K562 (cell line): ENCODE results near the gene FOXL3. TPM values are rescaled to one million over a fixed set of nuclear protein-coding genes. Genes with fewer than 3 reads are reported as not detected.

Experiments used
- ATAC-seq: fragments of 200-7000 bp; cut with Tn5 transposase; 3 replicates; pipeline ENCODE4 v1.9.1; 2020; ENCODE audit warnings: moderate library complexity
- BruUV-seq: library from RNA; stranded (reverse); fragments of 400-500 nt; replicated peaks from 2 replicates; lab custom pipeline; 2021; lab: Mats Ljungman, UMichigan
- CTCF ChIA-PET: fragments of 300-600 bp; formaldehyde crosslinking; extraction: SDS; loops from one replicate; lab custom pipeline; 2021; ENCODE audit warnings: low intra/inter-chr PET ratio; lab: Yijun Ruan, JAX
- POLR2A ChIA-PET: fragments of 300-600, 350-650 bp; sonication (Branson Sonifier 250); formaldehyde crosslinking; extraction: SDS; loops from one replicate; lab custom pipeline; 2021; ENCODE audit warnings: antibody characterized with exemption, inconsistent platforms; lab: Yijun Ruan, JAX
- DNase-seq, 4 experiments: peaks; one replicate each; pipeline versions ENCODE4 v3.0.0 to v3.0.0-alpha.2; 2011 to 2018; ENCODE audit warnings: low spot score in 3 of 4, mixed read lengths in 3 of 4; ENCODE audit errors: extremely low read depth in 1 of 4
- FAIRE-seq: peaks from 2 replicates; lab custom pipeline; 2011; peaks lifted over from hg19 to GRCh38; lab: Jason Lieb, UNC
- H2AFZ ChIP-seq: 2 replicates; pipeline ENCODE4 v1.6.0; 2011; ENCODE audit warnings: low read depth, low read length, control low read depth, inconsistent platforms
- H3K27ac ChIP-seq: fragments of 200-600 bp; 3 replicates; pipeline ENCODE4 v1.8.0; 2011; ENCODE audit warnings: low read depth, mild to moderate bottlenecking, control low read depth, inconsistent platforms, low read length, moderate library complexity, mixed read lengths; ENCODE audit errors: extremely low read depth
- H3K27me3 ChIP-seq, 2 experiments: fragments of 300-600 bp in 1 of 2; 2 replicates in 1 of 2; 3 replicates in 1 of 2; pipeline versions ENCODE4 v1.6.0 to v1.8.0; 2011; ENCODE audit warnings: inconsistent platforms in 2 of 2, low read length in 2 of 2, mild to moderate bottlenecking in 1 of 2, mixed read lengths in 1 of 2, moderate library complexity in 1 of 2; ENCODE audit not compliant: control insufficient read depth in 2 of 2, insufficient read depth in 2 of 2
- H3K36me3 ChIP-seq: fragments of 300-600 bp; 3 replicates; pipeline ENCODE4 v1.8.0; 2011; ENCODE audit warnings: mild to moderate bottlenecking, low read length, inconsistent platforms; ENCODE audit not compliant: control insufficient read depth, insufficient read depth
- H3K4me1 ChIP-seq, 2 experiments: fragments of 200-600 bp in 1 of 2; replicated peaks in 1 of 2; 2 replicates in 1 of 2; 3 replicates in 1 of 2; pipeline versions ENCODE4 v1.5.1 to v1.8.0; 2011; ENCODE audit warnings: inconsistent platforms in 2 of 2, low read length in 2 of 2, mild to moderate bottlenecking in 1 of 2, mixed read lengths in 1 of 2, moderate library complexity in 1 of 2; ENCODE audit not compliant: control insufficient read depth in 2 of 2, insufficient read depth in 2 of 2
- H3K4me2 ChIP-seq: 2 replicates; pipeline ENCODE4 v1.6.1; 2011; ENCODE audit warnings: low read length, control low read depth, inconsistent platforms, mixed read lengths; ENCODE audit not compliant: insufficient read depth
- H3K4me3 ChIP-seq: fragments of 200-600 bp; sonication (generic), shearing (Covaris generic); 2 replicates; pipeline ENCODE4 v1.5.1; 2016; ENCODE audit warnings: control low read depth, inconsistent platforms
- H3K79me2 ChIP-seq: fragments of 200-600 bp; 3 replicates; pipeline ENCODE4 v1.8.0; 2011; ENCODE audit warnings: low read length, inconsistent platforms; ENCODE audit not compliant: control insufficient read depth, insufficient read depth
- H3K9ac ChIP-seq, 2 experiments: 2 replicates each; pipeline versions ENCODE4 v1.6.0 to v1.6.1; 2011; ENCODE audit warnings: low read depth in 2 of 2, low read length in 2 of 2, control low read depth in 1 of 2, inconsistent platforms in 1 of 2, mild to moderate bottlenecking in 1 of 2, mixed read lengths in 1 of 2; ENCODE audit not compliant: insufficient read depth in 1 of 2
- H3K9me1 ChIP-seq: one replicate; pipeline ENCODE4 v1.6.0; 2011; ENCODE audit warnings: inconsistent platforms, mild to moderate bottlenecking, low read length, moderate library complexity; ENCODE audit not compliant: control insufficient read depth, insufficient read depth
- H3K9me3 ChIP-seq: replicated peaks from 2 replicates; pipeline ENCODE4 v1.5.1; 2011; ENCODE audit warnings: low read depth, low read length, inconsistent platforms; ENCODE audit not compliant: control insufficient read depth, insufficient read depth
- H4K20me1 ChIP-seq: replicated peaks from 2 replicates; pipeline ENCODE4 v1.6.1; 2011; ENCODE audit warnings: low read length, inconsistent platforms, mixed read lengths; ENCODE audit not compliant: control insufficient read depth, insufficient read depth
- ATF7 ChIP-seq: fragments of 450-650 bp; IDR thresholded peaks from 2 replicates; pipeline ENCODE4 v1.7.1; 2014; ENCODE audit warnings: mild to moderate bottlenecking, moderate library complexity
- ESRRB ChIP-seq: fragments of 250-450 bp; sonication (Bioruptor Pico); IDR thresholded peaks from 2 replicates; pipeline ENCODE4 v1.5.0; 2020; ENCODE audit warnings: mild to moderate bottlenecking, moderate library complexity, borderline replicate concordance
- ETS2 ChIP-seq: IDR thresholded peaks from 2 replicates; pipeline ENCODE4 v1.6.1; 2016; ENCODE audit warnings: borderline replicate concordance, missing genetic modification characterization, mild to moderate bottlenecking, moderate library complexity, missing compliant biosample characterization; ENCODE audit not compliant: poor library complexity, severe bottlenecking
- FOXO4 ChIP-seq: fragments of 450-650 bp; formaldehyde crosslinking; IDR thresholded peaks from 2 replicates; pipeline ENCODE4 v1.4.0; 2020; ENCODE audit warnings: mild to moderate bottlenecking, moderate library complexity
- GTF2F1 ChIP-seq: IDR thresholded peaks from 2 replicates; pipeline ENCODE4 v1.6.1; 2011; ENCODE audit warnings: low read depth, low read length, improper control_type of control experiment
- MCM3 ChIP-seq: fragments of 450-650 bp; IDR thresholded peaks from 2 replicates; pipeline ENCODE4 v1.6.1; 2016
- NCOR1 ChIP-seq: fragments of 450-650 bp; IDR thresholded peaks from 2 replicates; pipeline ENCODE4 v1.6.1; 2016; ENCODE audit warnings: mild to moderate bottlenecking, moderate library complexity
- NKRF ChIP-seq: fragments of 450-650 bp; IDR thresholded peaks from 2 replicates; pipeline ENCODE4 v1.6.1; 2016; ENCODE audit warnings: borderline replicate concordance
- PRMT5 ChIP-seq: sonication (generic); formaldehyde crosslinking; IDR thresholded peaks from 2 replicates; pipeline ENCODE4 v1.5.0; 2020; ENCODE audit warnings: missing genetic modification reagents
- RFX5 ChIP-seq: IDR thresholded peaks from 2 replicates; pipeline ENCODE4 v1.6.1; 2011; ENCODE audit warnings: low read depth, mild to moderate bottlenecking, improper control_type of control experiment, low read length
- USF1 ChIP-seq: sonication (generic); formaldehyde crosslinking; IDR thresholded peaks from 2 replicates; pipeline ENCODE4 v1.9.0; 2022; ENCODE audit warnings: mild to moderate bottlenecking, missing genetic modification reagents
- ZBTB26 ChIP-seq: fragments of 450-650 bp; formaldehyde crosslinking; IDR thresholded peaks from 2 replicates; pipeline ENCODE4 v1.4.0; 2022; ENCODE audit warnings: missing genetic modification characterization
- ZFPM2 ChIP-seq: fragments of 250-450 bp; sonication (Bioruptor Pico); IDR thresholded peaks from 2 replicates; pipeline ENCODE4 v1.5.1; 2022; ENCODE audit warnings: mild to moderate bottlenecking
- ZNF232 ChIP-seq: sonication (generic); formaldehyde crosslinking; IDR thresholded peaks from 2 replicates; pipeline ENCODE4 v1.8.0; 2022; ENCODE audit warnings: mild to moderate bottlenecking, missing genetic modification reagents
- ZNF766 ChIP-seq: fragments of 200-800 bp; sonication (Bioruptor generic); conservative IDR thresholded peaks from 2 replicates; pipeline ENCODE4 v1.6.1; 2016; ENCODE audit warnings: missing genetic modification characterization, missing compliant biosample characterization
- WGBS: fragments of 100-300 bp; shearing (Covaris generic); methylation state at CpG from one replicate; pipeline ENCODE4 v1.1.6; 2016; ENCODE audit warnings: low coverage, mixed read lengths; ENCODE audit not compliant: insufficient coverage; ENCODE audit errors: missing lambda C conversion rate; 5-methylcytosine and 5-hydroxymethylcytosine counted together
- in situ Hi-C: fragments of 300-500 bp; cut with MboI; formaldehyde crosslinking; loops from 4 replicates; pipeline ENCODE4 v1.15.0; 2018; ENCODE audit warnings: inconsistent platforms, mixed read lengths
- intact Hi-C: fragments of 100-400 bp; cut with micrococcal nuclease; formaldehyde crosslinking; loops from 2 replicates; pipeline ENCODE4 v1.14.2; 2022
- polyA plus RNA-seq, 8 experiments: library from polyadenylated mRNA; depleted of rRNA in 4 of 8; stranded (reverse) in 5 of 8; unstranded in 3 of 8; fragments of >200 nt; fragmentation: Nextera tagmentation in 2 of 8; fragmentation: Illumina TruSeq in 1 of 8; extraction: Ambion mirVana in 2 of 8; extraction: Trizol in 1 of 8; gene quantifications; 2 replicates each; pipeline versions ENCODE4 v1.2.1 to v1.2.3, GENCODE V29; 2011 to 2014; ENCODE audit warnings: inconsistent platforms in 1 of 8, missing spikeins in 1 of 8
- total RNA-seq, 7 experiments: library from RNA; depleted of rRNA in 6 of 7; stranded (reverse); fragments of >200 nt in 6 of 7; fragmentation: Illumina TruSeq in 2 of 7; extraction: Trizol in 2 of 7; gene quantifications; 2 replicates each; pipeline versions ENCODE4 v1.2.1 to v1.2.3, GENCODE V29; 2011 to 2021; ENCODE audit warnings: low replicate concordance in 1 of 7

The FOXL3 gene
- total and polyA plus RNA-seq, 9 of the 15 experiments (the other 6 are each of a cell fraction or from before 2014, with no cell fraction given), result not detected

- no peak for DNase-seq
- intact Hi-C loops (loop anchor here (10.0 kb wide), 1 partner anchor 649 kb away; no protein-coding TSS in a partner anchor), in situ Hi-C loops (loop anchor here (10.0 kb wide), 2 partner anchors 459 to 649 kb away; no protein-coding TSS in a partner anchor)
- BruUV-seq, result no TSS peak
- WGBS, result 1% methylated on average over 16 of the region's 16 CpGs
- Histone ChIP-seq H3K9ac (no peak overlapping the region), H3K4me1 (no peaks in the 10 kb centered on the region), H3K27ac (no peak overlapping the region), H3K9me3 (no peaks in the 10 kb centered on the region), H3K4me3 (no peak overlapping the region), H3K36me3 (no peaks in the 10 kb centered on the region), H3K27me3 (peaks cover 64 to 76% of the 10 kb centered on the region in 2 experiments), H4K20me1 (no peaks in the 10 kb centered on the region), H3K9me1 (no peaks in the 10 kb centered on the region), H3K79me2 (no peaks in the 10 kb centered on the region), H3K4me2 (no peak overlapping the region), H2AFZ (no peak overlapping the region)
- CTCF ChIA-PET, result no interaction called here
- POLR2A ChIA-PET, result interaction anchor here (0.6 kb wide), 1 partner anchor 31 kb away, joined by 3 read pairs; no protein-coding TSS in a partner anchor
- TF ChIP-seq ESRRB (no peak), PRMT5 (CRISPR knock-in tag) (no peak), ZFPM2 (CRISPR knock-in tag) (no peak), GTF2F1 (no peak), NKRF (no peak), FOXO4 (CRISPR knock-in tag) (no peak), USF1 (CRISPR knock-in tag) (no peak), ZNF766 (no peak), ZNF232 (CRISPR knock-in tag) (no peak), ATF7 (no peak), NCOR1 (no peak), MCM3 (no peak), RFX5 (no peak), ETS2 (tag) (no peak), ZBTB26 (CRISPR knock-in tag) (no peak)
- FAIRE-seq, result no peak
- no peak for ATAC-seq
These were observed 25.7 kb downstream of the FOXL3 start for GRCh38 chr7:315516-316265.
